HFF-Myc (cell line): Measurements from ENCODE around the gene PRDM15.

ENCODE experiments used
- DNase-seq: peaks from one replicate; pipeline ENCODE4 v3.0.0-alpha.2; 2011; ENCODE audit warnings: low read depth; ENCODE audit errors: extremely low read depth
- H3K4me3 ChIP-seq: replicated peaks from 2 replicates; pipeline ENCODE4 v1.5.1; 2011; ENCODE audit warnings: low read depth, mild to moderate bottlenecking, control low read depth, low read length
- CTCF ChIP-seq: IDR thresholded peaks from 2 replicates; pipeline ENCODE4 v1.5.1; 2012; ENCODE audit warnings: mild to moderate bottlenecking, low read depth, low read length, control low read depth; ENCODE audit errors: missing control alignments

Gene PRDM15

DNA sequence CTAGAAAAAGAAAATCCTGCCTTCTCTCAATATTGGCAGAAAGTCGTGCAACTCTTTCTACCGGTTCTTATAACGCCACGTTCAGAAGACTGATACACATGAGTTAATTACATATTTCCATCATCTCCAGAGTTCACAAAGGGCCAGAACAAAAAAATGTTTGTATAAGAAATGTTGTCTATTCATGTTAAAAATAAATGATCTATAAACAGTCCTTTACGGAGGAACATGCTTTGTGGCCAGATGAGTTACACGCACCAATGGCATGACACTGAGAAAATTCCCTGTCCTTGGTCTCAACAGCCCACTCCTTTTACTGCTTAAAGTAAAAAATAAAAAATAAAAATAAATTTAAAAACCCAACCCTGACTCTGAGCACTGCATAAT, 45.2 kb upstream of the PRDM15 start:
- no peak for TF ChIP-seq CTCF
- no peak overlapping the region for H3K4me3 ChIP-seq
- DNase-seq, result no peak

GRCh38 chr21:41923631-41924367, 44.7 kb upstream of the PRDM15 start:
- no peak for TF ChIP-seq CTCF
- DNase-seq, result no peak
- no peak overlapping the region for H3K4me3 ChIP-seq

DNA sequence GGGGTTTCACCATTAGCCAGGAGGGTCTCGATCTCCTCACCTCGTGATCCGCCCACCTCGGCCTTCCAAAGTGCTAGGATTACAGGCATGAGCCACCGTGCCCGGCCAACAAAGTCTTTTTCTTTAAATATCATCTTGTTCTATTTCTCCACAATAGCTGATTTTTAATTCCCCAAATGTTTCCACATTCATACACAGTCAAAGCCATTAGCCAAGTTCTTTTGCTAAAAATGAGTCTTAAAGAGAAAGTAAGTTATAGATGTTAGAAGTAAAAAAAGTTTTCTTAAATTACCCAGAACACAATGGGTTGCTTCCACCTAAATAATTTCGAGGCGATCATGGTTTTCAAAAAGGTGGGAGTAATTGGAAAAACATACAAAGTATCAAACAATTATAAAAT, 44.0 kb upstream of the PRDM15 start:
- H3K4me3 ChIP-seq, result no peak overlapping the region
- DNase-seq, result no peak
- TF ChIP-seq CTCF, result no peak

DNA sequence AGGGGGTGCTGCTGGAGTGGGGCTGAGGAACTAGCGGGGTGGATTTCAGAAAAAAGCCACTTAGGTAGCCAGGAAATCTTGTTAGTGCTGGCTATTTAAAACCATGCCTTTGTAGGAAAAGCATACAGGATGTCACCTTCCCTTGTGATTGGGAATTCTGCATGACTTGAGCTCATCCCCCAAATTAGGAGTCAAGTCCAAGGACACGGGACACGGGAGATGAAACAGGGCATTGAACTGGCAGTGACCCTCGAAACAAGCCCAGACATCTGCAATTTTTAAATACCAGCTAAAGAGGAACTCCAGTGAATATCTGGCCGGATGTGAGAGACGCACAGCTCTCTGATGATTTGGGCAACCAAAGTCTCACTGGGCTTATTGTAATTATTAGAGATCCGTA, 41.9 kb upstream of the PRDM15 start:
- TF ChIP-seq CTCF, result no peak
- DNase-seq, result no peak
- H3K4me3 ChIP-seq, result no peak overlapping the region

DNA sequence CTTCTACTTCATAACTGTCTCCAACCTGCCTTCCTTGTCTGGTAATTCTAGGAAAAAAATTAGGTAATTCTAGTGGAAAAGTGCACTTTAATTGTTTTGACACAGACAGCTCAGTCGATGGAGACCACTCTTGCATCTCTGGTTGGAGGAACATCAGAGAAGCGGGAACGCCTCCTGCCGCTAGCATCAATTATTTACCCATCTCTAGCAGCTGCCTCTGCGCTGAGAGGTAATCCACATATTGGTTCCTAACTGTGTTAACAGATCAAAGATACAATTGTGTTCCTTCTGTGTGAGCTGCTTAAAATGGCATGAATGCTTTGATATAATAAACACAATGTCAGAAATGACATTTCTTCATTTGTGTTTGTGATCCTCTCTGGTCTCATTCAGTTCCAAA, 41.3 kb upstream of the PRDM15 start:
- no peak overlapping the region for H3K4me3 ChIP-seq
- TF ChIP-seq CTCF, result no peak
- DNase-seq, result no peak

DNA sequence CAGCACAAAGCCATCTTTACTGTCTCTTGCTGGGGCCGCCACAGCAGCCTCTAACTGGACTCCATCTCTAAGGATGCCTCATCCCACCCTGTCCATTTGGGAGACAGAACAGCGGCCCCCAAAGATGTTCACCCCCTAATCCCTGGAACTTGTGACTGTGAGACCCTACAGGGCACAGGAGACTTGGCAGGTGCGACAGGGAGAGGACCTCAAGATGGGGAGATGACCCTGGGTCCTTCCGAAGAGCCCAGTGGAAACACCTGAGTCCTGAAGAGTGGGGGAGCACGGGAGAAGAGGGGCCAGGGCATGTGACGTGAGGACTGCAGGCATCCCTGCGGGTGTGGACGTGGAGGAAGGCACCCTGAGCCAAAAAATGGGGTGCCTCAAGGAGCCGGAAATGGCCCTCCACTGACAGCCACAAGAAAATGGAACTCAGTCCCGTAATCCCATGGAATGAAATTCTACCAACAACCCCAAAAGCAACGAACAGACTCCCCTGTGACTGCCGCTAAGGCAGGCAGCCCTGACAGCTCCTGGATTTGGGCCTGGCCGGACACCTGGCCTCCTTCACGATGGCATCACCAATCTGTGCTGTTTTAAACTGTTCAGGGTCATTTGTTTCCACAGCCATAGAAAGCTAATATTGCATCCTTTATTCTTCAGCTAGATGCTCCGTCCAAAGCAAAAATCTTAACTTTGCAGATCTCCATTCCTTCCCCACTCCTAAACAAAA, 40.7 kb upstream of the PRDM15 start:
- H3K4me3 ChIP-seq, result no peak overlapping the region
- no peak for DNase-seq
- TF ChIP-seq CTCF, result no peak
